ENCODE data around the gene TBC1D2B.
"Not testable (repeated sequence)": the region's sequence is repeated elsewhere in the genome, so short reads cannot be mapped to it uniquely, and the experiment has no call there.

DNA sequence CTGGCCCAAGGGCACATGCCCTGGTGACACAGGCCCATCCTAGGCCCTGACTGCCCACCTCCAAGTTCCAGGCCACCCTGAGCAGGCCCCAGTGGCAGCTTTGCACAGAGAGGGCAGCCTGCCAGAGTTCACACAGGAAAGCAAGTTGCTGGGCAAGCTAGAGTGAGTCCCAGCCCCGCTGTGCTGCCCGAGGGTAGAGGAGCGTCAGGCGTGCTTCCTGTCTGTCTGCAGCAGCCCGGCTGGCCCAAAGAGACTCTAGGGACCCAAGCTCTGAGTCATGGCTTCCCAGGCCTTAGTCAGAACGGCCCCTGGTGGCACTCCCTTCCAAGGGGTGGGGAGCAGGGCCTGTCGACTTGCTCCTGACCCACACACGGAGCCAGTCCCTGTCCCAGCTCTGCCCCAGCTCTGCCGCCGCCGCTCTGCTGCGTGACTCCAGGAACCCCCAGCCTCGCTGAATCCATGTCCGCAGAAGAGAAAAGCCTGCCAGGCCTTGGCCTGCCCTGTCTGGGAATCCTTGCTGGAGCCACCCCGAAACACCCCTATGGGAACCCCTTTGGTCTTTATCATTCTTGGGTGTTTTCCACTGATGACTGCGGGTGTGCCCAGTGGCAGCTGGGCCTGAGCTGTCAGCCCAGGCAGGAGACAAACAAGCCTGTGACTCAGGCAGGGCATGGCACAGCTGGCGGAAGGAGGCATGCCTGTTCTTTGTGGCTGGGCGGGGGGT lies 83.4 kb downstream of the TBC1D2B start:
- TF ChIP-seq FOXM1 (IDR thresholded peaks at IDR 0.05; ENCODE audit: borderline replicate concordance); TARDBP (IDR thresholded peaks at IDR 0.05); SP1 (IDR thresholded peaks at IDR 0.05); BHLHE40 (IDR thresholded peaks at IDR 0.05; ENCODE audit: borderline replicate concordance); FOXK2 (IDR thresholded peaks at IDR 0.05); ELF4 (IDR thresholded peaks at IDR 0.05): not testable (repeated sequence)
- TF ChIP-seq, protein P1, sequence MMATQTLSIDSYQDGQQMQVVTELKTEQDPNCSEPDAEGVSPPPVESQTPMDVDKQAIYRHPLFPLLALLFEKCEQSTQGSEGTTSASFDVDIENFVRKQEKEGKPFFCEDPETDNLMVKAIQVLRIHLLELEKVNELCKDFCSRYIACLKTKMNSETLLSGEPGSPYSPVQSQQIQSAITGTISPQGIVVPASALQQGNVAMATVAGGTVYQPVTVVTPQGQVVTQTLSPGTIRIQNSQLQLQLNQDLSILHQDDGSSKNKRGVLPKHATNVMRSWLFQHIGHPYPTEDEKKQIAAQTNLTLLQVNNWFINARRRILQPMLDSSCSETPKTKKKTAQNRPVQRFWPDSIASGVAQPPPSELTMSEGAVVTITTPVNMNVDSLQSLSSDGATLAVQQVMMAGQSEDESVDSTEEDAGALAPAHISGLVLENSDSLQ (IDR thresholded peaks at IDR 0.05) = not testable (repeated sequence)

Measured in HEK293T (cell line).